Hematopoietic multipotent progenitor cell treated with erythropoietin and hydrocortisone succinate and interleukin-3 and kit ligand, for 17 days (in vitro differentiated cells): Measurements from ENCODE around the gene RTN4RL1.

ENCODE experiments used
- DNase-seq: peaks from one replicate; pipeline ENCODE4 v3.0.0-alpha.2; 2015; ENCODE audit warnings: low spot score

Gene RTN4RL1

GRCh38 chr17:1948517-1948825 lies 76.7 kb downstream of the RTN4RL1 start:
- DNase-seq, result no peak

- DNase-seq, result no peak
Measured at GRCh38 chr17:1947743-1948516, 77.2 kb downstream of the RTN4RL1 start.

GRCh38 chr17:1947229-1947742 lies 77.8 kb downstream of the RTN4RL1 start:
- no peak for DNase-seq

GRCh38 chr17:1946021-1946932 lies 78.9 kb downstream of the RTN4RL1 start:
- DNase-seq, result no peak

GRCh38 chr17:1945621-1946020 lies 79.5 kb downstream of the RTN4RL1 start:
- DNase-seq, result no peak

- DNase-seq, result no peak
Measured at GRCh38 chr17:1943436-1943831, 81.7 kb downstream of the RTN4RL1 start.

- DNase-seq, result no peak
Measured at GRCh38 chr17:1942666-1943435, 82.3 kb downstream of the RTN4RL1 start.

GRCh38 chr17:1942066-1942365 lies 83.1 kb downstream of the RTN4RL1 start:
- no peak for DNase-seq

- DNase-seq, result no peak
Measured at GRCh38 chr17:1941272-1942065, 83.7 kb downstream of the RTN4RL1 start.

GRCh38 chr17:1940810-1941185 lies 84.3 kb downstream of the RTN4RL1 start:
- no peak for DNase-seq

GRCh38 chr17:1939981-1940809 lies 84.9 kb downstream of the RTN4RL1 start:
- DNase-seq, result no peak

GRCh38 chr17:1937461-1937860 lies 87.7 kb downstream of the RTN4RL1 start:
- DNase-seq, result no peak

- no peak for DNase-seq
Measured at GRCh38 chr17:1936766-1937165, 88.4 kb downstream of the RTN4RL1 start.

GRCh38 chr17:1934901-1935300 lies 90.2 kb downstream of the RTN4RL1 start:
- no peak for DNase-seq

GRCh38 chr17:1933875-1934715 lies 91.0 kb downstream of the RTN4RL1 start:
- no peak for DNase-seq

- DNase-seq, result no peak
Measured at GRCh38 chr17:1931844-1932579, 93.1 kb downstream of the RTN4RL1 start.

- DNase-seq, result no peak
Measured at GRCh38 chr17:1930337-1930645, 94.8 kb downstream of the RTN4RL1 start.

GRCh38 chr17:1928976-1929375 lies 96.2 kb downstream of the RTN4RL1 start:
- no peak for DNase-seq

GRCh38 chr17:1920948-1921351 lies 104.2 kb downstream of the RTN4RL1 start:
- DNase-seq, result no peak
